Activated T-cell treated with anti-CD3 and anti-CD28 coated beads for 48 hours (primary cell): Measurements from ENCODE around the gene GOLGA8M.
"Not testable (repeated sequence)": the region's sequence is repeated elsewhere in the genome, so short reads cannot be mapped to it uniquely, and the experiment has no call there.

ENCODE experiments used
- DNase-seq: peaks from one replicate; pipeline ENCODE4 v3.0.0-alpha.2; 2020; ENCODE audit warnings: low read depth

The GOLGA8M gene

GRCh38 chr15:28660750-28661149 lies 51.5 kb downstream of the GOLGA8M start:
- DNase-seq, result not testable (repeated sequence)

- DNase-seq, result not testable (repeated sequence)
Observed at GRCh38 chr15:28656018-28656360, 56.2 kb downstream of the GOLGA8M start.

GRCh38 chr15:28655329-28656017 lies 56.7 kb downstream of the GOLGA8M start:
- DNase-seq, result not testable (repeated sequence)

- DNase-seq, result not testable (repeated sequence)
Observed at GRCh38 chr15:28654194-28654593, 58.0 kb downstream of the GOLGA8M start.

- not testable (repeated sequence) for DNase-seq
Observed at GRCh38 chr15:28652538-28652937, 59.7 kb downstream of the GOLGA8M start.
